HG03196 (cell line): Measurements from ENCODE around the gene PICK1.

Source experiments
- ATAC-seq: cut with Tn5 transposase; IDR thresholded peaks from one replicate; pipeline ENCODE4 v1.9.1; 2021; ENCODE audit not compliant: unreplicated experiment

The PICK1 gene

DNA sequence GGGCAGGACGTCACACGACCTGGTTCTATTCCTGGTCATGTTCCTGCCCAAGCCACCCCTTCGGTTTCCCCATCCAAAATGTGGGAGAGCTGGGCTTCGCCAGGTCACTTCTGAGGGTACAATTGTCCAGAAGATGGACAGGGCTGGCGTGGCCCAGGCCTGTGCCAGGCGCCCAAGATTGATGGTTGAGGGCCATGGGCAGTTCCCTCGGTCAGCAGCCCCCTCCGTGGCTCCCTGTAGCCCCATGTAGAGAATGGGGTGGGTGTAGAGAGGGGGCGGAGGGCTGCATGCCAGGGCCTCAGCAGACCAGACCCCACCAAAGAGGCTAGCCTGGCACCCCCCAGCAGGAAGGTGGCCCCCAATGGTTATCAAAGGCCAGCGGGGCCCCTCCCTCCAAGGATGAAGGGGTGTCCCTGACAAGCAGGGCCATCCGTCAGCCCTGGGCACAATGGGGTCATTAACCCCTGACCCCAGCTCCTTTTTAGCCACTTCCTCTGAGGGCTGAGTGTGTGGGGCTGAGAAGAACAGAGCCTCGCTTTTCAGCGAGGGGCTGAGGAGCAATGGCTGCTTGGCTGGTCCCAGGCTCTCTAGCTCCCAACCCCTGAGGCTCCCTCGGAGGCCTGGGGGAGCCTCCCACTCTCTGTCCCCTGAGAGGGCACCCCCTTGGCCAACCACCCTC, 11.0 kb upstream of the PICK1 start:
- ATAC-seq = no peak

DNA sequence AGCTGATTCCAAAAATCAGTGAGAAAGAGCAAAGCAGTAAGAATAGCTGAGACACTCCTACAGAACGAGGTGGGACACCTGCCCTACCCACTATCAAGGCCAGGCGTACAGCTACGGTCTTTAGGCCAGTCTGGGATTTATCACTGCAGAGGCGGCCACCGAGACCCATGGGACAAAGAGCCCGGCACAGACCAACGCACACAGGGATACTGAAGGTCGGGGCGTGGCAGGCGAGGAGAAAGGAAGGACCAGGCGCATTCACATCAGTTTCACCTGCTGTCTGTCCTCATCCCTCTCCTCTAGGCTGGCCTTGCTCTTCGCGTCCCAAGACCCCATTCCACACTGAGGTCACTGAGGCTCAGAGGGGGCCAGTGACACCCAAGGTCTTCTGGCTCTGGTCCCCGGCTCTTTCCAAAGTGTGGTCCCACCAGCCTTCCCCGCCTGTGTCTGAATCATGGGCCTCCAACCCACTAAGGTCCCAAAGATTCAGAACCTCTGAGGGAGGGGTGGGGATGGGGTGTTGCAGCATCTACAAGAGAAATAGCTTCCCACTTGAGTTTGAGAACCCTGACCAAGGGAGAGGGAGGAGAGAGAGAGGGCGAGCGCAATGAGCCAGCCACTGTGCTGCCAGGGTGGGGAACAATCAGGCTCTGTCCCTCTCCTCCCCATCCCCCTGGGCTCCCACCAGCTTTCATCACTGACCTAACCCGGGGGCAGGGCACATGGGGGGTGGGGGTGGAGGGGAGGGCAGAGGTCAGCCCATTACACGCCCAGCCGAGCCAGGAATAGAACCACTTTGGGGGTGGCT, 7.2 kb upstream of the PICK1 start:
- no peak for ATAC-seq

DNA sequence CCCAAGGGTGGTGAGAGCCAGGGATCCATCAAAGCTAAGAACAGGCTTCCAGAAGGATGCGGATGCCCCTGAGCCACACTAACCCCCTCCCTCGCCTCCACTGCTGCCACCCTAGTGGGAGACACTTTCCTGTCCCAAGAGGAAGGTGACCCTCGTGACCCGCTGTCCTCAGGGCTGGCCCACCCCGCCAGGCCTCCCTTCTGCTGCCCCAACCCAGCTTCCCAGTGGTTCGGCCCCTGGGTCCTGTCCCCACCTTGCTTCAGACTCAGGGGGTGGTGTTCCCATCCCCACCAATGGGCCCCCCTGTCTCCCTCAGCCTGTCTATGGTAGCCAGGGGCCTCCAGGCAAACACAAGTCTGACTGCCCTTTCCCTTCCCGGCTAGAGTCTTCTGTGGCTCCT, 6.5 kb upstream of the PICK1 start:
- ATAC-seq = no peak

DNA sequence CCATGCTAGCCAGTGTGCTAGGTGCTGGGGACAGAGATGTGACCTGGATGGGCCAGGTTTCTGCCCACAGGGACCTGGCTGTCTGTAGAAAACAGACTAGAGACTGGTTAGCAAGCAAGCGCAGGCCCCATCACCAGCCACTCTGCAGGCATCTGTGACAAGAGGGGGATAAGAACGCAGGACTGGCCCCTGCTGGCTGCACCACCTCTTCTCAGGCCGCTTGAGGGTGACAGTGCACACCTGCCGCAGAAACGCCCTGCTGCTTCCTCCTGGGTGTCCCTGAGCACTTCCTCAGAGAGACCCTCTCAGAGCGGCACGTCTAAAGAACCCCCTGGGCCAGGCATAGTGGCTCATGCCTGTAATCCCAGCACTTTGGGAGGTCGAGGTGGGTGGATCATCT, 5.9 kb upstream of the PICK1 start:
- ATAC-seq = no peak

DNA sequence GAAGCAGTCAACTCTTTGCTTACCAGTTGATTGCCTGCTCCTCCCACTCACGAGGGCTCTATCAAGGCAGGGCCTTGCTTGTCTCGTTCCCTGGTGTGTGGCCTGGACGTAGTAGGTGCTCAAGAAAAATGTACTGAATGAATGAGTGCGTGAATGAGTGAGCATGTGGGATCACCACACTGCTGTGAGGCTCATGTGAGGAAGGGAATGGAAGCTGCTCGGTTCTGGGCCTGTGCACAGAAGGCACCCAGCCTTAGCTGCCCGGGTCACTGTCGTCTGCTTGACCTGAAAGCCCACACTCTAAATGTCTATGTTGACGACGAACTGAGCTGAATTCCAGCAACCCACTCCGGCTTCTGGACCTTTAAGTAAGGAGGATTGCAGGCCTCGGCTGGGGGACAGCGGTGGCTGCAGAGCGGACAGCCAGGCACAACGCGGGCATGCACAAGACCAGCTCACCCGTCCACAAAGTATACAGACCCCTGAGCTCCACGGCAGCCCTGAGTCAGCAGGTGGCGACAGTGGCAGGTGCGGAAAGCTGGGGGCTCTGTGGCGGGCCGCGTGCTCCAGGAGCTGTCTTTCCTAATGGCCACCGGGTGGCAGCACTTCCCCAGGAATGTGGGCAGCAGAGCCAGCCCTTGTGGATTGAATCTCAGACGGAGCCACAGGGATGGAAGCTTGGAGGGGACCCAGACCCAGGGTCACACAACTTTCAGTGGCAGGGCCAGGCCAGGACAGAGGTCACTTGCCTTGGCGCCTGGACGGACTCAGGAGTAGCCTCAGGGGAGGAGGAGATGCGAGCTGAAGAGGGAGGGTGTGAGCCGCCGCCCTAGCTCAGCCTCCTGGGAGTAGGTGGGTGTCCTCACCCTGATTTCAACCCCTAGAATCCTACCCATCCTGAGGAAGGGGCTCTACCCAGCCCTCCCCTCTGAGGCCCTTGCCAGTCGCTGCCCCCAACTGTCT, 5.0 kb upstream of the PICK1 start:
- ATAC-seq = no peak

DNA sequence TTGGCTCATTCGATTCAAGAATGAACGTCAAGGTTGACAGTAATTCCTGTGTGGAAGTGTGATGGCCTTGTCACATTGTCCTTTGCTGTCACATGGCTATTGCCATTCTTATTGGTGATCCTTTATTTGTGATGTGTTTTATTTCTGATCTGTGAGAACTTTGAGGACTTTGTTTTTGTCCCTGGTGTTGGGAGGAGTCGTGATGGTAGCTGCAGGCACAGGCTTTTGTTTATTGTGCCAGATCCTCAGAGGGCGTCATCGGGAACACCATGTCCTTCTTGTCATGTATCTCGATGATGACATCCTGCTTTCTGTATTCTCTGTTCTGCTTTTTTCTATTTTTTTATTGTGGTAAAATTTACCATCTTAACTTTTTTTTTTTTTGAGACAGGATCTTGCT, 5.6 kb downstream of the PICK1 start:
- ATAC-seq = no peak

DNA sequence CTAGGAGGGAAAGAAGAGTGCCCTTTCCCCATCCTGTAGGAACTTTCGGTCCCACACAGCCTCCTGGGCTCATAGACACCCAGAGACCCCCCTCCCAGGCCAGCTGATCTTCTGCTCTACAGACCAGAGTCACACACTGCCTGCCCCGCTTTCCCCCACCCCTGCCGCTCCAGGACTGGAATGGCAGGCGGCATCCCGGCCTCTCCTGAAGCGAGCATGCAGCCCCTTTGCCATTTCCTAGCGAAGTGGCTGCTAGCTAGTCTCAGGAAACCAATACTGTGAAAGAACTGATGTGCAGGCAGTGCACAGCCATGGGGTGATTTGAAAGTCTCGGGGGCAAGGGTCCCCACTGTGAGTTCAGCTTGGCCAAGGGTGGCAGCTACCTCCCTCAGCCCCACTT, 8.3 kb downstream of the PICK1 start:
- ATAC-seq = no peak

DNA sequence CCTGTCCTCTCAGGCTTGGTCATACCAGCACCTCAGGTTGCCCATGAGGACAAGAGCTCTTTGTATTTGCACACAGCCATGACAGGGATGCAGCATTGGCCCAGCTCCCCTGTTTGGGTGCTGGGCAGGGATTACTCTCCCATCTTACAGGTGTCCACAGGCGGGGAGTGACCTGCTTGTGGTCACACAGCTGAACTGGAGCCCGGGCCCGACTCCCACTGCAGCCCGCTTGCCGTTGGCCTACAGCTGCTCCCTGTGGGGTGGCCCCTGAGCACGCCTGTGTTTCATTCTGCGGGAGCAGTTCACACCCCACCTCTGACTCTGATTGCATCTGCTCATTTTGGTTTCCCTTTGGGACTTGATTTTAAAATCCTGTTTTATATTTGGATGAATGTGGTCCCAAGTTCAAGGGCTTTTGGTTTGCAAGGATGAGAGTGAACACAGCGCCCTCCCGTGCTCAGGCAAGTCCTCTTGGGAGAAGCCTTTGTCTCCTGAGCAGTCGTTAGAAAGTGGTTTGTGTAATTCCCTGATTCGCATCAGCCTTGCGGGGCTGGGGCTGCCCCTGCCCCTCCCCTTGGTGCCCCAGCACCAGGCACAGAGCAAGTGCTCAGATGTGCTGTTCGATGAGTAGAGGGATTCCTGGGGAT, 9.3 kb downstream of the PICK1 start:
- ATAC-seq = no peak

DNA sequence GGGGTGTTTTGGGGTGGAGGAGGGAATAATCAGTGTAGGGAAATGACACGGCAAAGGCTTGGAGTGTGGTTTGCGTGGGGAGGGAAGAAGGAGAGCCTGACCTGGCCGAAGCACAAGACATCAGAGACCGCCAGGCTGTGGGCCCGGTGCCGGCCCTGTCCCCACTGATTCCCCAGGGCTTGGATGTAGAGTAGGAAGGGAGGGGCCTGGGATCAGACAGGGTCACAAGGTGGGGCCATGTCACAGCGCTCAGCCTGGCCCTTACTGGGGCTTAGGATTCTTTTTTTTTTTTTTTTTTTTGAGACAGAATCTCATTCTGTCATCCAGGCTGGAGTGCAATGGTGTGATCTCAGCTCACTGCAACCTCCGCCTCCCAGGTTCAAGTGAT, 9.8 kb downstream of the PICK1 start:
- no peak for ATAC-seq

DNA sequence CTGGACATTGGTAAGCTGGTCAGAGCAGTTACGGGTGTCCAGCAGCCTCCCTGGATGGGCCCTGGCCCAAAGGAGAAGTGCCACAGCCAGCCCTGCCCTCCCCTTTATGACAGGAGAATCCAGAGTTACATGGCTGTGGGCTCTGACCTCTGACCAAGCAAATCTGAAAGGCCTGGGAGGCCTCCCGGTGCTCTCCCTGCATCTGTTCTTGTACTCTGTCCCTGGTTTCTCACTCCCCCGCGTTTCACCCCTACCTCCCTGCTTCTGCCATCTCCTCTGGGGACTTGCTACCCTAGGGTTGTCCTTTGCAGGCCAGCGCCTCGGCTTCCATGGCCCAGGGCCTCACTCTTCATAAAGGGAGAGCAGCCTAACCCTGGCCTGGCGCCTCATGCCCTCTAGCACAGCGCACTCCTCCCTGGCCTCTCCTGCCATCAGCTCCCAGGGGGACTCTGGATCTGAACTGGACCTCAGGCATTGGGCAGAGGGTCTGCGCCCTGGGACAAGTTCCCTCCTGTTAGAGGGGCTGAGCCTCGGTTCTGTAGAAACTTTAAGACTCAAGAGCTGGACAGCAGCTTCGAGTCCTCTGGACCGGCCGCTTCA, 10.7 kb downstream of the PICK1 start:
- no peak for ATAC-seq

DNA sequence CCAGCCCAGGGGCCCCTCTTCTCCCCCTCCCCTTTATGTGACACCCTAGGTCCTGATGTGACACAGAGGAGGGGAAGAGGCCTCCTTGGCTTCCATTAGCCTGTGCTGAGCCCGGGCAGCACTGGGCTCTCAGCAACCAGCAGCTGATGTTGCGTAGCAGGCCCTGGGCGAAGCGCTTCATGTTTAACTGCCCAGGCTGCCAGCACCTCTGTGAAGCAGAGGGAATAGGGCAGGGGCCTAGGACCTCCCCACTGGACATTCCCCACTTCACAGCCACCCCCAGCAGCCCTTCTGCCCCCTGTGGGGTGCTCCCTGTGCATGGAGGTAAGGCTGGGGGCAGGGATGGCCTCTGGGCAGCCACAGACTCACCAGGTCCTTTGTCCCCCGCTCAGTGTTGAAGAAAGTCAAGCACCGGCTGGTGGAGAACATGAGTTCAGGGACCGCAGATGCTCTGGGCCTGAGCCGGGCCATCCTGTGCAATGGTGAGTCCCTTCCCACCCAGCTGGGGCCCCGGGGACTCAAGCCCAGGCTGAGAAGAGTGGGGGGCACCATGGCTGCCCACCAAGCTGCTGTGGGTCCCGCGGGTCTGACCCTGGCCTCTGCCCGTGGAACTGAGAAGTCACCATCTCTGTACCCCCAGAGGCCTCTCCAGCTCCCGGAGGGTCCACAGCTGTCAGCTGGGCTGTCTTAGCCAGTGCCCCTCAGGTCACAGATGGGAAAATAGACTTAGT, 11.6 kb downstream of the PICK1 start:
- ATAC-seq = no peak

DNA sequence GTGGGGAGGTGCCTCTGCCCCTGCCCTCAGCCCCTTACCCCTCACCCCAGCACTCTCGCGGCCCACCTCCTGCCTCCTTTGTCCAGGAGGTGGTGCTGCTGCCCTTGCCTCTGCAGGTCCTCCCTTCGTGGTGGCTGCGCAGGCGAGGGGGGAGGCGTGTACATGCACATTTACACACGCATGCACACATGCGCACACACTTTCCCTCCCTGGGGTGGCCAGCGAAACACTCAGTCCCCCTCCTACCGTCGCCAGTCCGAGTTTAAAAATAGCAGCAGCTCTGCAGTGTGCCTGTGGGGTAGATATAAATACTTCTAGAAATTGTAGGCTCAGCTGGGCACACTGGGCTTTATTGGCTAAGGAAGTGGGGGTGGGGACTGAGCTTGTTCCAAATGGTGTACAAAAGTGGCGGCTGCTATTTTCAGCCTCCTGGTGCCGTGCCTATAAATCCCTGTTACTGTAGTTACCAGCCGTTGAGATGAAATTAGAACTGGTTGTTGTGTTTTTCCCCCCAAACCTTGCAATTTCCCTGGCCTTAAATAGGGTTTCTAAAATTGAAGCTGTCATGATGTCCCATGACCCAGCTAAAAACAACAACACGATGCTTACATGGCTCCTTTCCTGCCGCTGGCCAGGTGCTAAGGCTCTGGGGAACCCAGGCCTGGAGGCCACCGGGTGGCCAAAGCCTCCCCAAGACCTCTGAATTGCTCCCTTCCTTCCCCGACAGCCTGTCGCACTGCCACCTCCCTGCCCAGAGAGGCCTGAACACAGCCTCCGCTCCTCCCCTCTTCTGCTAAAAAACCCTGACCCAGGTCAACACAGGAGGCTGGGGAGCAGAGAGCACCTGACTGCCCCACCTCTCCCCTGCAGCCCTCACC, 12.4 kb downstream of the PICK1 start:
- ATAC-seq = no peak

DNA sequence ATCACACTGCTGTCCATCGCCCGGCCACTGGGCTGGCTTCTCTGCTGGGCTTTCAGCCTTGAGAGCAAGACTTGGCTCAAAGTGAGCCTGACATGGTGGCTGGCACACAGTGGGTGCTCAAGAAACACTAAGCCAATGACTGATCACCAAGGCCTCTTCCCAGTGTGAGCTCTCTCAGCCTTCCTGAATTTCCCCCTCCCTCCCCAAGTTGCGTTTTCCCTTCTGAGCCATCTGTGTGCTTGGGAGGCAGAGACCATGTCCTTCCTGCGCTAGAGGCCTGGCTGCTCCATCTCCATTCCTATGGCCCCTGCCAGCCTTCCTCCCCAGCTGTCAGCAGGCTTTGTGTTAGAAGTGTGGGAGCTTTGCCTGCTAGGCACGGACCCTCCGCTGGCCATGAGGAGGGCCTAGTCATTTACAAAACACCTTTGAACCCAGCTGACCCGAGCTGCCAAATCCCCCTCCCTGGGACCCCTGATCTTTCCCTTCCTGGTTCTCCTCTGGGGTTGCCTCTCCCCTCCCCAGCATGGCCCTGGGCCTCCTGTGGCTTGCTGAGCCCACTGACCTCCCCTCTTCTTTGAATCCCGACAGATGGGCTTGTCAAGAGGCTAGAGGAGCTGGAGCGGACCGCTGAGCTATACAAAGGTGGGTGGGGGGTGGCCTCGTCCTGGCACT, 13.2 kb downstream of the PICK1 start:
- no peak for ATAC-seq

DNA sequence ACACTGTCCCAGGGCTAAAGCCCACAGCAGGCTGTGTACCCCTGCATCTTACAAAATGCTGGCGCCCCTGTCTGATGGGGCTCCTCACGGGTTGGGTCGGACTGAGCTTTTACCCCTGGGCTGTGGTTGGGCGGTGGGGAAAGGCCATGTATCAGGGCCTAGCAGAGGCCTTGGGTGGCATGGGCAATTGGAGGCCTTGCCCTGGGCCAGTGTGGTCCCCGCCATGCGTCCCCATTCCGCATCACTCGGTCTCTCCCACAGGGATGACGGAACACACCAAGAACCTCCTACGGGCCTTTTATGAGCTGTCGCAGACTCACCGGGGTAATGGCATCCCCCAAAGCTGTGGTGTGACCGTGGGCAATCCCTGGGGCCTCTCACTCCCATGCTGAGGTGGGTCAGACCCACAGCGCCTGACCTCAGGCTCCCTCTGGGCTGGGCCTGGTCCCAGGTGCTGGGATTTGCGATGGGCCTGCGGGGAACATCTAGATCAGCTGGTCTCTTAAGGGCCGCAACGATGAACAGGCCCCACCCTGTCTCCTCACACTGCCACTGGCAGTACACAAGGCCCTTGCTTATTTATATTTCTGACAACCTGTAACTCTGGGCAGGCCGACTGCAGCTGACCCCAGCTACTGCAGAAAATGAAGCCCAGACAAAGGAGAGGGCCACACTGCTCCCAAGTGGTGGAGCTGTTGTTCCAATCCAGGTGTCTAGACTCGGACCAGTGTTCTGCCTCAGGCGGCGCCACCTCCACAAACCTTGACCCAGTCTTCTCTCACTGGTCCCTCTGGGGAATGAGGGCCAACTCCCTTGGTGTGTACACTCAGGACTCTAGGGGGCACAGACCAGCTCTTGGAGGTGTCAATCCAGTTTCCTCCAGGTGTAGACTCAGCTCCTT, 14.5 kb downstream of the PICK1 start:
- ATAC-seq = no peak

DNA sequence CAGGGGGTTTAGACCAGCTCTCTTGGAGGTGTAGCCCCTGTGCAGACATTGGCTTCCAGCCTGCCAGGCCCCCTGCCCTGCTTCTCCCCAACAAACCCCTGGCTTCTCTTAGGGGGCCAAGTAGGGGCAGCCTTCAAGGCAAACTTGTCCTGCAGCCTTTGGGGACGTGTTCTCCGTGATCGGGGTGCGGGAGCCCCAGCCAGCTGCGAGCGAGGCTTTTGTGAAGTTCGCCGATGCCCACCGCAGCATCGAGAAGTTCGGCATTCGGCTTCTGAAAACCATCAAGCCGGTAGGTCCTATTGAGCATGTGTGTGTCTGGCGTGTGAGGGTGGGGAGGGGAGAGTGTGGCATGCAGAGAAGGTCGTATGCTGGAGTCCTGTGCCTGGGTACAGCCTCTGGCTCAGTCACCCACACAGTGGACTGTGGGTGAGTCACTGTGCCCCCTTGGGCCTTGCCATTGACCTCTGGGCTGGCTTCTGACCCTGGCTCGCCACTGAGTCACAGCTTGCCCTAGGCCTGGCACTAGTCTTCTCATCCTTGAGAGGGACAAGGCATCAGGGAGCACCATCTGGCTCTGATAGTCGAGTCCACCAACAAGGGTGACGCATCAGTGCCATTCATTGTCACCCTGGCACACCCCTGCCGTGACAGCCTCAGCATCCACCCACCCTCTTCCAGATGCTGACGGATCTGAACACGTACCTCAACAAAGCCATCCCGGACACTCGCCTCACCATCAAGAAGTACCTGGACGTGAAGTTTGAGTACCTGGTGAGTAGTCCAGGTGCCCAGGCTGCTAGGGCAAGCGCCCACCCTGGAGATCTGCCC, 15.3 kb downstream of the PICK1 start:
- no peak for ATAC-seq
